ENCODE data around the gene RER1.

- no peak for TF ChIP-seq YY1 (IDR thresholded peaks at IDR 0.05; ENCODE audit: insufficient read depth, insufficient read length)
- TF ChIP-seq ZNF274 (IDR thresholded peaks at IDR 0.05; ENCODE audit: low read depth, low read length) = no peak
- TF ChIP-seq SUZ12 (IDR thresholded peaks at IDR 0.05; ENCODE audit: extremely low read depth, insufficient read depth, insufficient read length) = no peak
Observed at GRCh38 chr1:2398871-2399270, 7.2 kb downstream of the RER1 start.

All from NT2/D1 (cell line).